Hindlimb muscle (tissue), 1 donor: ENCODE data around the gene EXD1. TPM values are rescaled to one million over a fixed set of nuclear protein-coding genes. Genes with fewer than 3 reads are reported as not detected.

Experiments used
- DNase-seq: peaks from one replicate; pipeline ENCODE4 v3.0.0-alpha.2; 2013
- polyA plus RNA-seq: library from polyadenylated mRNA; unstranded; fragments of 120-200 nt; gene quantifications from one replicate; pipeline ENCODE4 v1.2.1, GENCODE V29; 2013; ENCODE audit not compliant: insufficient read length

The EXD1 gene
- polyA plus RNA-seq, 1 donor: 0.12 TPM

- peak; percentile 4 for DNase-seq
Observed at GRCh38 chr15:41231422-41232226, 1.1 kb upstream of the EXD1 start.

DNA sequence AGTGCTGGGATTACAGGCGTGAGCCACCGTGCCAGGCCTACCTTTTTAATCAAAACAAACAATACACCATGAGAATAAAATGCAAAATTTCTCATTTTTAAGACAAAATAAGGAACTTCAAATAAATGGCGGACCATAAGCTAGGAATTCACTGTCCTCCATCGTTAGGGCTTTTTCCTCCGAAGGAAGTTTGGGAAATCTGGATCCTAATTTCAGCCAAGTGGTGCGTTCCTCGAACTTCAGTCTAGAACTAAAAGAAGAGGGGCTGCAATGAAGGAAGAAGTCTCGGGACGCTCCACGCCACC is 260 bp downstream of the EXD1 start:
- DNase-seq: no peak

- no peak for DNase-seq
Observed at GRCh38 chr15:41219381-41219780, 11.2 kb downstream of the EXD1 start.

DNA sequence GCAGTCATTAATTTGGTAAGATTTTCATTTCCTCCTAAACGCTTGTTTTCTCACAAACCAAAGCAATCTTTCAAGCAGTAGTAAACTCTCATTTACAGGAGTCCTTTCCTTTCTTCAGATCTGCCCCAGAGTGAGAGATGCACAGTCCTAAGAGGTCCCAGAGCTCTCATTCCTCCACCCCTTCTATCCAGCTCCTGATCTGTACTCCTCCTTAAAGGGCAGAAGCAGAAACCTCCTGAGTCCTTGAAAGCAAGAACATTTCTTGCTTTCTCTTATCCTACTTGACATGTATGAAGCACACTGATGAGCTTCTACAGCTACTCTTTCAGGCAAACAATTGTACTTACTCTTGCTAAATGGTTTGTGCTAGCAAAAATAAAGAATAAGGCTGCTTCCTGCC is 11.7 kb downstream of the EXD1 start:
- no peak for DNase-seq

DNA sequence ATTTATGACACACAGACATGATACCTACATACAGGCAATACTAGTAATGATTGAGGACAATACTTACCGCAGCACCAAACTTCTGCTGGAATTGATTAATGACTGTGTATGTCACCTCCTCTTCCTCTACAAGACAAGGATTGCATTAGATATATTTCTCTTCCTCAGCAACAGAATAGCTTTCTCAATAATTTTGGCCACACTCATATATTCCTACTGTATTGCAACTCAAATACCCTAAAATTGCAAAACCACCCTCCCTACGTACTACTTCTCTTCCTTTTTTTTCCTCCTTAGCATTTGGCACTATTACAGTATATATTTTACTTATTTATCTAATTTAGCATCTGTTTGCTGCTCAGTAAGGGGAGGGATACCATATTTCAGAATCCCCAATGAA is 14.8 kb downstream of the EXD1 start:
- DNase-seq: no peak

- DNase-seq: no peak
Observed at GRCh38 chr15:41207687-41208448, 22.7 kb downstream of the EXD1 start.

DNA sequence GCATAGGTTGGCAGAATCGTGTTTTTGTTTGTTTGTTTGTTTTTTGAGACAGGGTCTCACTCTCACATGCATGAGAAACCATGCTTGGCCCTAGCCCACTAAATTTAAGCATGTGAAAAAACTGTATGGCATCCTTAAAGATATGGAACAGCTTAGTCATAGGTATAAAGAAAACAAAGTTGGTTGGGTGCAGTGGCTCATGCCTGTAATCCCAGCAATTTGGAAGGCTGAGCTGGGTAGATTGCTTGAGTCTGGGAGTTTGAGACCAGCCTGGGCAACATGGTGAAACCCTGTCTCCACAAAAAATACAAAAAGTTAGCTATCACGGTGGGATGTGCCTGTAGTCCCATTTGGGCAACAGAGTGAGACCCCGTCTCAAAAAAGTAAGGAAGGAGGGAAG is 25.2 kb downstream of the EXD1 start:
- no peak for DNase-seq

- DNase-seq: no peak
Observed at GRCh38 chr15:41203395-41203794, 27.2 kb downstream of the EXD1 start.

DNA sequence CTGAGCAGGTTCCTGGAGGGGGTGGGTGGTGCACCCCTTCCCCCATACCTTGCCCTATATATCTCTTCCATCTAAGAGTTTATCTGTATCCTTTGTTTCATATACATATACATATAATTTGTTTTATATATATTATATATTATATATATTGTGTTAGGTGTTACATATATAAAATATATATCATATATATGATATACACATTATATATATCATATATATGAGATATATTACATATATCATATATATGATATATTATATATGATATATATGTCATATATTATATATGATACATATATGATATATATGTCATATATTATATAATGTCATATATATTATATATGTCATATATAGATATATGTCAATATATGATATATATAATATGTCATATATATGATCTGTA is 31.1 kb downstream of the EXD1 start:
- no peak for DNase-seq

- no peak for DNase-seq
Observed at GRCh38 chr15:41194444-41194843, 36.1 kb downstream of the EXD1 start.

DNA sequence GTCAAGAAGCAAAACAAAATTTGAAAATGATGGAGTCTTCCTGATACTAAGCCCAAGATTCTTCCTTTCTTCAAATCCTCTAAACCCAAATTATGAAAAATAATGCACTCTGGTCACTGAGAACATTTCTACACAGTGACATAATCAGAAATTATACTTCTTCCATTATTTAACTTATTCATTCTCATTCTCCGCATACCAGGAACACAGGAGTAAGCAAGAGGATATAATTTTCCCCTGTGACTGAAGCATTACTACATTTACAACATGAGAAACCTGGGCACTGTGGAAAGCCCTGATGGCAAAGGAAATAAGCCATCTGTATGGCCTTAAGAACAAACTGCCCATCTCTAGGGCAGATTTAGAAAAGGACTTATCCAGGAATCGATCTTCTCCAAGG is 47.0 kb downstream of the EXD1 start:
- no peak for DNase-seq

- DNase-seq: no peak
Observed at GRCh38 chr15:41182266-41182665, 48.3 kb downstream of the EXD1 start.

- DNase-seq: no peak
Observed at GRCh38 chr15:41180206-41180789, 50.3 kb downstream of the EXD1 start.

GRCh38 chr15:41169781-41170180 is 60.8 kb downstream of the EXD1 start:
- no peak for DNase-seq

DNA sequence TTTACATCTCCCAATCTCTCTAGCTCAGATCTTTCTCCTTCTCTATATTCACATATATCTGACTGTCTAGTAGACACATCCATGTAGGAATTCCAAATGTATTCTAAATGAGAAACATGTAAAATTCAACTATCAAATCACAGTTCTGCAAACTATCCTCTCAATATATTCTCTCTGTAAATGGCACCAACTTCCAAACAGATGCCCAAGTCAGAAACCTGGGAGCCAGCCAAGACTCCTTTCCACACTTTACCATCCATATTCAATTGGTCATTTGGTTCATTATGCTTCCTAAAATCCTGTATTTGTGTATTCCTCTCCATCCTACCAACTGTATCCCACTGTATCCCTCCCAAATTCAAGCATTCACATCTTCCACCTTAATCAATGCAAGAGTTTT is 61.5 kb downstream of the EXD1 start:
- no peak for DNase-seq

GRCh38 chr15:41161736-41162135 is 68.8 kb downstream of the EXD1 start:
- DNase-seq: no peak

- DNase-seq: no peak
Observed at GRCh38 chr15:41161336-41161735, 69.2 kb downstream of the EXD1 start.

DNA sequence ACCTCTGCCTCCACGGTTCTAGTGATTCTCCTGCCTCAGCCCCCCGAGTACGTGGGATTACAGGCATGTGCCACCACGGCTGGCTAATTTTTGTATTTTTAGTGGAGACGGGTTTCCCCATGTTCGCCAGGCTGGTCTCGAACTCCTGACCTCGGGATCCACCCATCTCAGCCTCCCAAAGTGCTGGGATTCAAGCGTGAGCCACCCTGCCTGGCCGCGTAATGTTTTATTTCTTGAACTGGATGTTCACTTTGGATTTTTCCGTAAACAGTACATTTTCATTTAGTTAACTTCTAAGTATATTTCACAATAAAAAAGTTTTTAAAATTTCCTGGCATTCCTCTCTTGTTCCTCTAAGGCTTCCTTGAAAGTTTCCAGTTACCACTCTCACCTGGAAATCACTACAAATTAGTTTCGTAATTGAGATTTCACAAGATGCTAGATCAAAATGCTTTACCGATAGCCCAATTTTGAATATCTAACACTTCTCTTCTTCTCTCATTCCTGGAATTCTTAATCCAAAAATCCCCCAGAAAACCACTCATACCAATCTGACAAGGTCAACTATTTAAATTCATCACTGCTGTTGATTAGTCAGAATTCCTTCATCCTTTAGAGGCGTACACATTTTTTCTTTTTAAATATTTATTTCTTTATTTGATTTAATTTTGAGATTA is 69.8 kb downstream of the EXD1 start:
- DNase-seq: no peak

GRCh38 chr15:41154412-41154811 is 76.1 kb downstream of the EXD1 start:
- DNase-seq: no peak

DNA sequence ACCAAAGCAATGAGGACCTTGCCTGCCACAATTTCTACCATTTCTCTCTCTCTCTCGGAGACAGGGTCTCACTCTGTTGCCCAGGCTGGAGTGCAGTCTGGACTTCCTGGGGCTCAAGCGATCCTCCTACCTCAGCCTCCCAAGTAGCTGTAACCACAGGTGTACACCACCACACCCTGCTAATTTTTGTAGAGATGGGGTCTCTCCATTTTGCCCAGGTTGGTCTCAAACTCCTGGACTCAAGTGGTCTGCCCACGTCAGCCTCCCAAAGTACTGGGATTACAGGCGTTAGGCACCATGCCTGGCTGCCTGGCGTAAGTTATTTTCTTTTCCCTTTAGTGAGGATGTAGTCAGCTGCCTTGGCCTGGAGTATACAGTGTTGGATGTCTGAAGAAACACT is 76.8 kb downstream of the EXD1 start:
- DNase-seq: no peak

GRCh38 chr15:41151451-41152005 is 79.0 kb downstream of the EXD1 start:
- DNase-seq: no peak

GRCh38 chr15:41150279-41150678 is 80.3 kb downstream of the EXD1 start:
- no peak for DNase-seq

DNA sequence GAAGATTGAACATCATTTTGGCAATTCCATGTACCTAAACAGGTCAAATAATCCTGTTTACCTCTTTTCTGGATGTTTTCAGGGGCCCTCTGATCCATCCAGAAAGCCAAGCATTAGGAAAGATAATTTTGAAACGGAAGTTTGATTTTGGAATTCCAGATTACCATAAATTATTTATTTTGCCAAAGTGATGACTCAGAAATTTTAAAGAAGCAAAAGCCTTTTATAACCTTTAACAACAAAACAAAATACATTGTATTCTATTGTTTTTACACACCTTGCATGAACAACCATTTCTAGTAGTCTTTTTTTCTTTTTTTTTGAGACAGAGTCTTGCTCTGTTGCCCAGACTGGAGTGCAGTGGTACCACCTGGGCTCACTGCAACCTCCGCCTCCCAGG is 82.5 kb downstream of the EXD1 start:
- DNase-seq: no peak
